ENCODE data around the gene DDB1. TPM values are rescaled to one million over a fixed set of nuclear protein-coding genes. Genes with fewer than 3 reads are reported as not detected.

Gene DDB1
- total and polyA plus RNA-seq, 8 donors: 140 to 203 (median 184) TPM

DNA sequence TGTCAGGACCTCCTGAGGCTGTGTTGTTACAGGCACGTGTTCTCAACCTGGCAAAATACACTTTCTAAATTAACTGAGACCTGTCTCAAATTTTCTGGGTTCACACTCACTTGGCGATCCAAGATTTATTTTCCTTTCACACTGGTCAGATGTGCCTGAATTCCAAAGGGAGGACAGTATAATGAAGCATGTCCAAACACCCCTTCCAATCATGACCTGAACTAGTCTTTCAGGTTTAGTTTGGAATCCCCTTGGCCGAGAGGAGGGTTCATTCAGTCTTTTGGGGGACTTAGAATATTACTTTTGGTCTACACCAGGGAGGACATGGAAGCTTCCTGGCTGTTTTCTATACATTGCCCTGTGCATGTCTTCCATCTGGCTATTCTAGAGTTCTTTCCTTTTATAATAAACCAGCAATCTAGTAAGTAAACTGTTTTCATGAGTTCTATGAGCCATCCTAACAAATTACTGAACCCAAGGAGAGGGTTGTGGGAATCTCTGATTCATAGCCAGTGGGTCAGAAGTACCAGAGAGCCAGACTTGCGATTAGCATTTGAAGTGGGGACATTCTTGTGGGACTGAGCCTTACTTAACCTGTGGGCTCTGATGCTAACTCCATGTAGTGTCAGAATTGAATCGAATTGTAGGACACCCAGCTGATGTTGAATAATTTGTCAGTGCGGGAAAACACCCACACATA, 44.7 kb upstream of the DDB1 start:
- intact Hi-C loops (cut with DNase I): no loop called here
- Histone ChIP-seq H3K4me3 (no peak overlapping the region), H3K4me1 (peaks cover 6 to 18% of the 10 kb centered on the region in 2 donors), H3K27ac (no peak overlapping the region), H3K27me3 (no peaks in the 10 kb centered on the region), H3K9me3 (no peaks in the 10 kb centered on the region), H3K36me3 (peaks cover 0 to 10% of the 10 kb centered on the region in 2 donors)
- DNase-seq: no peak
- no peak for ATAC-seq
- TF ChIP-seq, protein P1, sequence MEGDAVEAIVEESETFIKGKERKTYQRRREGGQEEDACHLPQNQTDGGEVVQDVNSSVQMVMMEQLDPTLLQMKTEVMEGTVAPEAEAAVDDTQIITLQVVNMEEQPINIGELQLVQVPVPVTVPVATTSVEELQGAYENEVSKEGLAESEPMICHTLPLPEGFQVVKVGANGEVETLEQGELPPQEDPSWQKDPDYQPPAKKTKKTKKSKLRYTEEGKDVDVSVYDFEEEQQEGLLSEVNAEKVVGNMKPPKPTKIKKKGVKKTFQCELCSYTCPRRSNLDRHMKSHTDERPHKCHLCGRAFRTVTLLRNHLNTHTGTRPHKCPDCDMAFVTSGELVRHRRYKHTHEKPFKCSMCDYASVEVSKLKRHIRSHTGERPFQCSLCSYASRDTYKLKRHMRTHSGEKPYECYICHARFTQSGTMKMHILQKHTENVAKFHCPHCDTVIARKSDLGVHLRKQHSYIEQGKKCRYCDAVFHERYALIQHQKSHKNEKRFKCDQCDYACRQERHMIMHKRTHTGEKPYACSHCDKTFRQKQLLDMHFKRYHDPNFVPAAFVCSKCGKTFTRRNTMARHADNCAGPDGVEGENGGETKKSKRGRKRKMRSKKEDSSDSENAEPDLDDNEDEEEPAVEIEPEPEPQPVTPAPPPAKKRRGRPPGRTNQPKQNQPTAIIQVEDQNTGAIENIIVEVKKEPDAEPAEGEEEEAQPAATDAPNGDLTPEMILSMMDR (IDR thresholded peaks at IDR 0.05): no peak

DNA sequence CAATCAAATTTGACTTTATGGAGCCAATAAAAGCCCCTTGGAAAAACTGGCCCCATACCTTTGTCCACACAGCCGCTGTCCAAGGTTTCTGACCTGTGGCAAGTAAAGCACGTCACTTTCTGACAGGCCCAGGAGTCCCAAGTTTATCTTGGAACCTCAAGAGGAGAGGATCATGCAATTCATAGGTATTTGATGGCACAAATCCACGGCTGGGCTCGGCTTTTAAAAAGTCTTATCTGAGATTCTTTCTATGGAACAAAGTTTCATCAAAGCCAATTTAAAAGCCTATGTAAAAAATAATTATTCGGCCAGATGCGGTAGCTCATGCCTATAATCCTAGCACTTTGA, 42.8 kb upstream of the DDB1 start:
- H3K4me1 ChIP-seq: peaks cover 6 to 13% of the 10 kb centered on the region in 2 donors
- no peak overlapping the region for H3K27ac ChIP-seq
- DNase-seq (no peak), ATAC-seq (no peak)
- H3K27me3 ChIP-seq: no peaks in the 10 kb centered on the region
- peaks cover 0 to 17% of the 10 kb centered on the region in 2 donors for H3K36me3 ChIP-seq
- H3K9me3 ChIP-seq: no peaks in the 10 kb centered on the region
- intact Hi-C loops (cut with DNase I): no loop called here
- H3K4me3 ChIP-seq: no peak overlapping the region
- TF ChIP-seq, protein P1 (IDR thresholded peaks at IDR 0.05): no peak

DNA sequence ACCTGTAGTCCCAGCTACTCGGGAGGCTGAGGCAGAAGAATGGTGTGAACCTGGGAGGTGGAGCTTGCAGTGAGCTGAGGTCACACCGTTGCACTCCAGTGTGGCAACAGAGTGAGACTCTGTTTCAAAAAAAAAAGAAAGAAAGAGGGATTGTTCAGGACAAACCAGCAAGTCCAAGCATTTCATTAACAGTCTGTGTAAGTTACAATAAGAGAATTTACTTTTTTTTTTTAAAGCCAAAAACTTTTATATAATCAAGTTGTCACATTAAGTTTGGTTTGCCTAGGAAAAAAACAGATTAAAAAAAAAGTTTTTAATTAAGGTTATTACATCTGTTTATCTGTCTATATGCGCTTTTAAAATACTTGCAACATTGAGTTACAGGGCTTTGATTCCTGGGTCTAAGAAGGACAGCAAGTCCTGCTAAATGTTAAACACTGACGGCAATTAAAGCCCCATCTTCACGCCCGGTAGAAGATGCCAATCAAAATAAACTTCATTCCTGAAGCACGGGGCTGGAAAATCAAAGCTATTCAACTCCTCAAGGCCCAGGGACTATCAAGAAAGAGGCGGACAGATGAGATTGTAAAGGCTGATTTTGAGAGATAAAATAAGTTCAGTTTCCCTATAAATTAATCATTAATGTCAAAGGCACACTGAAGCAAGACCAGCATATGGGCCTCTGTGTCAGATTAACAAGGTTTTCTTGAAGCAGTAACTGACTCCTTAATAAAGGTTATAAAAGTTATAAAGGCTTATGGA, 39.9 kb upstream of the DDB1 start:
- no peak overlapping the region for H3K27ac ChIP-seq
- no peak overlapping the region for H3K4me3 ChIP-seq
- ATAC-seq (no peak), DNase-seq (no peak)
- peaks cover 0 to 46% of the 10 kb centered on the region in 2 donors for H3K36me3 ChIP-seq
- H3K9me3 ChIP-seq: no peaks in the 10 kb centered on the region
- intact Hi-C loops (cut with DNase I): no loop called here
- H3K4me1 ChIP-seq: peaks cover 0 to 7% of the 10 kb centered on the region in 2 donors
- H3K27me3 ChIP-seq: no peaks in the 10 kb centered on the region
- TF ChIP-seq, protein P1 (IDR thresholded peaks at IDR 0.05): no peak

DNA sequence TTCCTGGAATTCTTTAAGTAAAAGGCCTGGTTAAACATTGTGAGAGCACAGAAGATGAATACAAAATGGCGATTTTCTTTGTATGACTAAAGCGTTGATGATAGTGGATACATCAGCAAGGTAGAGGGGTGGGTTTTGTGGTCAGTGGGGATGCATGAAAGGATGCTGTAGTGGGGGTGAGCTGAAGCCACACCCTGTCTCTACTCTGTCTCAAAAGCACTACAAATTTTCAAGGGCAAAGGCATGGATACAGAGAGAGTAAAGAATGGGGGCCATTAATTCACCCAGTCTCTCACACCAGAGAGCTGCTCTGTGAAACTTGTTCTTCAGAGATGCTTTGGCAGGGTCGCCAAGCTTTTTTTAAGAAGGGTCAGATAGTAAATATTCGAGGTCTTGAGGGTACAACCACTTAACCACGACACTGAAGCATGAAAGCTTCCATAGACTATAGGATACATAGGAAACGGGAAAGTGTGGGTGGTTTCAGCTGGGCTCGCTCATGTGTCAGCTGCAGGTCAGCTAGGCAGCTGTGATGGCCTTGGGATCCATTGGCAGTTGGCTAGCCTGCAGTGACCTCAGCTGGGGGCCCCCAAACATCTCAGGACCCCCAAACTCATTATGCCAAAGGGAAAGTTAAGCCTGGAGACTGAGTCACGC, 37.6 kb upstream of the DDB1 start:
- TF ChIP-seq, protein P1 (IDR thresholded peaks at IDR 0.05): no peak
- no peak for ATAC-seq
- Histone ChIP-seq H3K27me3 (no peaks in the 10 kb centered on the region), H3K4me1 (peaks cover 0 to 7% of the 10 kb centered on the region in 2 donors), H3K27ac (no peak overlapping the region), H3K36me3 (peaks cover 0 to 63% of the 10 kb centered on the region in 2 donors), H3K4me3 (no peak overlapping the region), H3K9me3 (no peaks in the 10 kb centered on the region)
- intact Hi-C loops (cut with DNase I): no loop called here
- DNase-seq: no peak

All from left lung (tissue), 10 donors.